ENCODE measurements around the gene BIVM.

GRCh38 chr13:102839462-102839861, 40.5 kb downstream of the BIVM start:
- TF ChIP-seq EZH2 (IDR thresholded peaks at IDR 0.05; ENCODE audit: insufficient read depth, low read length) = no peak
- TF ChIP-seq CTCF (IDR thresholded peaks at IDR 0.05; ENCODE audit: insufficient read depth, low read depth, low read length) = no peak
